IPS-NIHi7 (cell line): Measurements from ENCODE around the gene ID1.
"Not testable (repeated sequence)": the region's sequence is repeated elsewhere in the genome, so short reads cannot be mapped to it uniquely, and the experiment has no call there.

ENCODE experiments used
- DNase-seq: peaks from one replicate; pipeline ENCODE4 v3.0.0; 2012; ENCODE audit warnings: mixed read lengths; ENCODE audit errors: extremely low spot score

Gene ID1

DNA sequence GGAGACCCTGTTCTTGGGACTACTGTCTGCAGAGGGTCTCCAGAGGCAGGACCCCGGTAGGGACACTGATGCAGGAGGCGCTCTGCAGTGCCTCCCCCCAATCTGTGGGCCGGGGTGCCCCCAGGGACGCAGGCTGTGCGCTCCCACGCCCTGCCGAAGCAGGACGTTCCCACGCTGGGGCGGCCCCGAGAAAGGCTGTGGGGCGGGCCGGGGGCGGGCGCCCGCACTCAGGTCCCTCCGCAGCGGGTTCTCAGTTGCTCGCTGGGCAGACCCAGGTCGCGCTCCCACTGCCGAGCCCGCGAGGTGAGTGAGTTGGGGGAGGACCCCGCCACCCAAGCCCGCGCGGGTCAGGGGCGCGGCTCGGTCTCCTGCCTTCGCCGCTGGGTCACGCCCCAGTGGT lies 32.6 kb downstream of the ID1 start, which contains the start of gene COX4I2:
Gene COX4I2, plus strand, starts transcription at position 253 of the 400 bp plus-strand sequence. CDS start 1,106 bp downstream, outside the sequence.
- no peak for DNase-seq

DNA sequence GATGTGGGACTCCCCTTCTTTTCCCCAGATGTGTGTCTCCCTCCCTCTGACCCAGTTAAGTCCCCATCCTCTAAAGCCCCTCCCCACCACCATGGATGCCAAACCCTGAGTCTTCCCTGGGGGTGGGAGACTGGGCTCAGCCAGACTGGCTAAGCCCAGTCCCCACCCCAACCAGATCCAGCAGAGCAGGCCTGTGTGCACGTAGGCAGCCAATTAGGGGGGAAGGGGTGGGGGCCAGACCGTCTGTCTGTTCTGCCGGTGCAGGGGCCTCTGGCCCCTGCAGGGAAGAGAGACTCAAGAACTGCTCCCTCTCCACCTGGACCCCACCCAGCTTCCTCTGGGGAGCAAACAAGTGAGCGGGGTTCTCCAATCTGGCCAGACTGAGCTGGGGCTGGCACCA lies 33.2 kb downstream of the ID1 start:
- no peak for DNase-seq

DNA sequence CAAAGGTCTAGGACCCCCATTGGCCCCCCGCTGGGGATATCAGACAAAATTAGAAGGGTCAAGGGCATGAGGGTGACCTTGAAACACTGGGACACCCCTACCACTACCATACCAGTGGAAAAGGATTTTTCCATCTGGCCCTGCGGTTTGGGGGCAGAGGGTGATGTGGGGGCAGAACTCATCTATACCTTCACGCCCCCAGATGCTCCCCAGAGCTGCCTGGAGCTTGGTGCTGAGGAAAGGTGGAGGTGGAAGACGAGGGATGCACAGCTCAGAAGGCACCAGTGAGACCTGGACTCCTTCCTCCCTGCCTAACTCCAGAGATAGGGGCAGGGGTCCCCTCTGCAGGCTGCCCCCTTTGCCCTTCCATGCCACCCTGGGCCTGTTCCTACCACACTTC lies 33.7 kb downstream of the ID1 start:
- DNase-seq = no peak

DNA sequence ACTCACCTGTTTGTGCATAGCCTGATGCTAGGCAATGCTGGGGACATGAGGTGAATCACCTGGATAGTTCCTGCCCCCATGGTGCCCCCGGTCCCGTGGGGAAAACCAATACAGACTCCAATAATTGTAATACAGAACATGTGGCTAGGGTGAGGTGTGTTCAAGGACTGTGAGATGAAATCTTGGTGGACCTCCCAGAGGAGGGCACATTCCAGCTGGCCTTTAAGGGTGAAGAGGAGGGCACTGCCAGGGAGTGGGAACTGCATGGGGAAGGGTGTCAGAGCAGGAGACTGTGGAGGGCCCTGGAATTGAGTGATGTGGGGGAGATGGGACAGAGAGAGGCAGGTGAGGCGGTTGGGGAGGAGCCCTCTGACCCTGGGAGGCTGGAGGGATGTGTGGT lies 35.2 kb downstream of the ID1 start:
- no peak for DNase-seq

DNA sequence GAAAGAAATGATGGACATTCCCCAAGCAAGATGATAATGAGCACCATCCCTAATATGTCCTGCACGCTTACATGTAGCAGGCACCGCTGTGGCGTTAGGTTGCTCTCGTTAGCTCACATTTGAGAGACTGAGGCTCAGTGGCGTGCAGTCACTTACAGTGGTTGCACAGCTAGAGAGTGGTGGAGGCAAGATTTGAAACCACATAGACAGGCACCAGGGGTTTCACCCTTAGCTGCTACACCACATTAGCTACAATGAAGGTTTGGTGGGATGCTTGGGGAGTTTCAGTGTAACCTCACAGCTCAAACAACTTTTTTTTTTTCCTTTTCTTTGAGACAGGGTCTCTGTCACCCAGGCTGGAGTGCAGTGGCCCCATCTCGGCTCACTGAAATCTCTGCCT lies 36.3 kb downstream of the ID1 start:
- DNase-seq = no peak

DNA sequence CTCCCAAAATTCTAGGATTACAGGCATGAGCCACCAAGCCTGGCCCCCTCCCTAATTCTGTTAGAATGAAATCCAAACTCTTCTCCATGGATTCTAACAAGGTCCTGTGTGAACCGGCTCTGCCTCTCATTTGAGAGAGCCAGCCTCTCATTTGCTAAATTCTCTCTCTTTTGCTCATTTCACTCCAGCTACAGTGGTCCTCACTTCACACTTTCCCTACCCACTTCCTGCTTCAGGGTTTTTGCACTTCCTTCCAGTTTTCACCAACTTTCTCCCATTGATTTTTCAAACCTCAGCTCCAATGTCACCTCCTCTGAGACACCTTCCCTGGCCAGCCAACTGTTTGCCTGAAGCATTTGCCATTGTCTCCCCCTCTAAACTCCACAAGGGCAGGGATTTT lies 37.7 kb downstream of the ID1 start:
- no peak for DNase-seq

DNA sequence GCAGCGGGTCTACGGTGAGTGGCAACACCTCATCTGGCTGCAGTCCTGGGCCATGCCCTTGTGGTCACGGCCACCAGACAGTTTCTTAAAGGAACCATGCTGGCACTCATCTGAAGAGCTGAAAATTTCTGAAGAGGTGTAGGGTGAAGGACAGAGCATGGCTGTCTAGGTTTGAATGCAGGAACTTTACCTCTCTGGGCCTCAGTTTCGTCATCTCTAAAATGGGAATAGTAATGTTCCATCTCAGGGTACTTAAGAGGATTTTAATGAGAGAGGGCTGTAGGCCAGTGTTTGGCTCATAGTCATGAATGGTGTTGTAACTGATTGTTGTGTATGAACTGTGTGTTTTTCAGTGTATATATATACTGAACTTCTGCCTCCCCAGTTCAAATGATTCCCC lies 38.4 kb downstream of the ID1 start:
- DNase-seq = no peak

DNA sequence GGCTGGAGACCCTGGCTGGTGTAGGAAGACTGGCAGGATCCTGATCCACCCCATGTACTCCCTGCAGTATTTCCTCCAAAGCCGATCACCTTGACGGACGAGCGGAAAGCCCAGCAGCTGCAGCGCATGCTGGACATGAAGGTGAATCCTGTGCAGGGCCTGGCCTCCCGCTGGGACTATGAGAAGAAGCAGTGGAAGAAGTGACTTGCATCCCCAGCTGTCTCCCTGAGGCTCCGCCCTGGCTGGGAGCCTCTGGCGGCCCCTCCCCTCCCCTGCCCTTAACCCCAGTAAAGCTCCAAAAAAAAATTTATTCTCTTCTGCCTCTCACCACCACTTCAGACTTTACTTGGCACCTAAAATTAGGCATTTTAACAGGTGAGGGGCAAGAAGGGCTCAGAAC lies 39.6 kb downstream of the ID1 start:
- peak; percentile 14 for DNase-seq

DNA sequence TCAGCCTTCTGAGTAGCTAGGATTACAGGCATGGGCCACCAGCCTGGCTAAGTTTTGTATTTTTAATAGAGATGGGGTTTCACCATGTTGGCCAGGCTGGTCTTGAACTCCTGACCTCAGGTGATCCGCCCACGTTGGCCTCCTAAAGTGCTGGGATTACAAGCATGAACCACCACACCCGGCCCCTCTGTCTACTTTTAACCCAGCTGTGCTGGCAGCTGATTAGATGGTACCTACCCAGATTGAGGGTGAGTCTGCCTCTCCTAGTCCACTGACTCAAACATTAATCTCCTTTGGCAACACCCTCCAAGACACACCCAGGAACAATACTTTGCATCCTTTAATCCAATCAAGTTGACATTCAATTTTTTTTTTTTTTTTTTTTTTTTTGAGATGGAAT lies 43.0 kb downstream of the ID1 start:
- not testable (repeated sequence) for DNase-seq

DNA sequence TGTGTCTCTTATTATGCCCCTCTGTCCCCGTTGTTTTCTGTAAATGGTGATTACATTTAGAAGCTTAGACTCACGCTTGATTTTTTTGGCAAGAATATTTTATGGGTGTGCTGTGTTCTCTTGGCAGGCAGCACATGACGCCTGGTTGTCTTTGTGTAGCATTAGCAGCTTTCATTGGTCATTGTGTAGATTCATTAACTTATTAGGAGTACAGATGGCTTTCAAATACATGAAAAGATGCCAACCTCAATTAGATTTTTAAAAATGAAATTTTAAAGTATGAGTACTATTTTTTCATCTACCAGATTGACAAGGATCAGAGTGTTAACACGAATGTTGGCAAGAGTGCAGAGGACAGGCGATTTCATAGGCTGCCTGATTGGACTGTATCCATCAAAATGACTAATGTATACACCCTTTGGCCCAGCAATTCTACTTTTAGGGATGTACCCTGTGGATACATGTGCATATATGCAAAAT lies 47.9 kb downstream of the ID1 start:
- no peak for DNase-seq

DNA sequence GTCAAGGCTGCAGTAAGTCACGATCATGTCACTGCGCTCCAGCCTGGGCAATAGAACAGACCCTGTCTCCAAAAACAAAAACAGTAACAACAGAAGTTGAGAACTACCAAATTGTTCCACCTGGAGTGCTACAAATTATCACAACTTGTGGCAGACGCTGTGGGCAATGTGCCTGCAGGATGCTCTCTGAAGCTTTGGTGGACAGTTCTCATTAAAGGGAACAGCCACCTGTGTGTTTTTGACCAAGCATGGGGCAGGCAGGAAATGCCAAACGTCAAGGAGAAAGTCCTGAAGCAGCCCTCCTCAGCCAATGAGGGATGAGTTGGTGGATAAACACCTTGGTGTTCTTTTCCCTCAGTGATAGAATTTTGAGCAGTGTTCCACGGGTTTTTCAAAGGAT lies 48.5 kb downstream of the ID1 start:
- DNase-seq = no peak

DNA sequence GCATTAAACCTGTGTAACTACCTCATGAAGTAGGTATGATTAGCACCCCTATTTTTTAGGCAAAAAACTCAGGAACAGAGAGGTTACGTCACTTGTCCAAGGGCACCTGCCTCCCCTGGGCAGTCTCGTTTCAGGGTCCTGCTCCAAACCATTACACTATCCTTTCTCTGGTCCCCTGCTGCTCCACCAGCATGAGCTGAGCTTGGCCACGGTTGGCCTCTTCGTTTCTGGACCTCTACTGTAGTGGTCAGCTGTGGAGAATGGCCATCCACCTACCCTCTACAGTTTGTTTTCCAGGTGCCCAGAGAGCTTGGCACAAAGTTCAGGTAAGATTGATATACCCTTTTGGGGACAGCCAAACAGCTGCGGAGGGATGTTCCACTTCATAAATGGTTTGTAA lies 49.4 kb downstream of the ID1 start:
- DNase-seq = no peak
